Thyroid gland (tissue), 4 donors: Measurements from ENCODE around the gene COL8A1. TPM values are rescaled to one million over a fixed set of nuclear protein-coding genes. Genes with fewer than 3 reads are reported as not detected.

Experiments
- DNase-seq, 2 donors: peaks; one replicate each; pipeline ENCODE4 v3.0.0-alpha.2; 2019
- H3K27ac ChIP-seq, 3 donors: fragments of 200-600 bp; sonication (generic); 1 replicate in 2 of 3; 2 replicates in 1 of 3; pipeline ENCODE4 v1.5.1; 2016 to 2019; ENCODE audit warnings: mild to moderate bottlenecking in 1 of 3, moderate library complexity in 1 of 3
- H3K27me3 ChIP-seq: fragments of 200-600 bp; sonication (generic); one replicate; pipeline ENCODE4 v1.5.1; 2019
- H3K36me3 ChIP-seq, 2 donors: fragments of 200-600 bp; sonication (generic); one replicate each; pipeline ENCODE4 v1.5.1; 2016 to 2019
- H3K4me1 ChIP-seq, 2 donors: fragments of 200-600 bp; sonication (generic); one replicate each; pipeline ENCODE4 v1.5.1; 2017 to 2019
- H3K4me3 ChIP-seq, 3 donors: fragments of 200-600 bp; sonication (generic); replicated peaks in 1 of 3; 1 replicate in 2 of 3; 2 replicates in 1 of 3; pipeline ENCODE4 v1.5.1; 2016; ENCODE audit warnings: mild to moderate bottlenecking in 1 of 3
- H3K9me3 ChIP-seq: fragments of 200-600 bp; sonication (generic); one replicate; pipeline ENCODE4 v1.5.1; 2017
- CTCF ChIP-seq, 6 experiments: fragments of 200-600 bp in 3 of 6; fragments of 450-650 bp in 3 of 6; sonication (generic) in 3 of 6; IDR thresholded peaks; one replicate each; pipeline ENCODE4 v1.5.1; 2016 to 2019; ENCODE audit warnings: antibody characterized with exemption in 6 of 6, mild to moderate bottlenecking in 2 of 6, inconsistent platforms in 1 of 6, moderate library complexity in 1 of 6
- POLR2A ChIP-seq, 2 donors: fragments of 450-650 bp; IDR thresholded peaks; one replicate each; pipeline ENCODE4 v1.6.1; 2017; ENCODE audit warnings: antibody characterized with exemption in 2 of 2, mild to moderate bottlenecking in 2 of 2, moderate library complexity in 1 of 2
- WGBS, 2 donors: methylation state at CpG; one replicate each; pipeline ENCODE4 v1.1.5; 2017; 5-methylcytosine and 5-hydroxymethylcytosine counted together
- intact Hi-C: fragments of 100-400 bp; cut with DNase I; formaldehyde crosslinking; loops from one replicate; pipeline ENCODE4 v1.15.1; 2023
- total RNA-seq, 4 donors: library from RNA; depleted of rRNA; stranded (reverse); fragments of >200 nt; gene quantifications; one replicate each; pipeline ENCODE4 v1.2.3, GENCODE V29; 2016

The COL8A1 gene
- total RNA-seq, 4 donors from 2014 or later: 65.6 to 156 (median 95.6) TPM

- Histone ChIP-seq H3K4me1 (no peaks in the 10 kb centered on the region), H3K27me3 (no peaks in the 10 kb centered on the region), H3K9me3 (no peaks in the 10 kb centered on the region), H3K27ac (no peak overlapping the region), H3K36me3 (peaks cover 0 to 5% of the 10 kb centered on the region in 2 donors), H3K4me3 (no peak overlapping the region)
- TF ChIP-seq CTCF (IDR thresholded peaks at IDR 0.05): no peak
- no peak for TF ChIP-seq POLR2A (IDR thresholded peaks at IDR 0.05)
- intact Hi-C loops: no loop called here
- 84 to 91% methylated on average over 3 to 6 of the region's 8 CpGs for WGBS, 2 donors
- no peak for DNase-seq
Measured at GRCh38 chr3:99794485-99794884, 156.1 kb downstream of the COL8A1 start.

GRCh38 chr3:99795573-99795972 lies 157.2 kb downstream of the COL8A1 start:
- WGBS, 2 donors: 90 to 95% methylated on average over 15 of the region's 15 CpGs
- Histone ChIP-seq H3K36me3 (peaks cover 0 to 5% of the 10 kb centered on the region in 2 donors), H3K27ac (no peak overlapping the region), H3K4me1 (no peaks in the 10 kb centered on the region), H3K27me3 (no peaks in the 10 kb centered on the region), H3K4me3 (no peak overlapping the region), H3K9me3 (no peaks in the 10 kb centered on the region)
- intact Hi-C loops: no loop called here
- no peak for DNase-seq
- TF ChIP-seq POLR2A (IDR thresholded peaks at IDR 0.05) (no peak), CTCF (IDR thresholded peaks at IDR 0.05) (no peak)

GRCh38 chr3:99799422-99799821 lies 161.0 kb downstream of the COL8A1 start:
- H3K4me1 ChIP-seq: no peaks in the 10 kb centered on the region
- intact Hi-C loops: no loop called here
- no peak for DNase-seq
- no peaks in the 10 kb centered on the region for H3K27me3 ChIP-seq
- H3K9me3 ChIP-seq: no peaks in the 10 kb centered on the region
- no peak overlapping the region for H3K27ac ChIP-seq
- no peak overlapping the region for H3K4me3 ChIP-seq
- H3K36me3 ChIP-seq: peaks cover 0 to 3% of the 10 kb centered on the region in 2 donors
- WGBS, 2 donors: 86 to 90% methylated on average over 4 of the region's 4 CpGs
- TF ChIP-seq POLR2A (IDR thresholded peaks at IDR 0.05): no peak
- no peak for TF ChIP-seq CTCF (IDR thresholded peaks at IDR 0.05)

- no peaks in the 10 kb centered on the region for H3K36me3 ChIP-seq
- H3K27me3 ChIP-seq: no peaks in the 10 kb centered on the region
- H3K9me3 ChIP-seq: no peaks in the 10 kb centered on the region
- intact Hi-C loops: no loop called here
- H3K4me1 ChIP-seq: no peaks in the 10 kb centered on the region
- WGBS, 2 donors: 79 to 95% methylated on average over 1 of the region's 1 CpG
- TF ChIP-seq POLR2A (IDR thresholded peaks at IDR 0.05): no peak
- no peak for TF ChIP-seq CTCF (IDR thresholded peaks at IDR 0.05)
- H3K27ac ChIP-seq: no peak overlapping the region
- H3K4me3 ChIP-seq: no peak overlapping the region
- no peak for DNase-seq
Measured at GRCh38 chr3:99803297-99803696, 164.9 kb downstream of the COL8A1 start.

- TF ChIP-seq CTCF (IDR thresholded peaks at IDR 0.05): no peak
- no peak for TF ChIP-seq POLR2A (IDR thresholded peaks at IDR 0.05)
- no peak for DNase-seq
- Histone ChIP-seq H3K4me3 (no peak overlapping the region), H3K27ac (no peak overlapping the region), H3K9me3 (no peaks in the 10 kb centered on the region), H3K27me3 (no peaks in the 10 kb centered on the region), H3K4me1 (no peaks in the 10 kb centered on the region), H3K36me3 (no peaks in the 10 kb centered on the region)
- intact Hi-C loops: no loop called here
- WGBS, 2 donors: 95 to 100% methylated on average over 2 of the region's 2 CpGs
Measured at GRCh38 chr3:99805160-99805559, 166.8 kb downstream of the COL8A1 start.
